Peyer's patch (tissue), 4 donors: Measurements from ENCODE around the gene PET100. TPM values are rescaled to one million over a fixed set of nuclear protein-coding genes. Genes with fewer than 3 reads are reported as not detected.
A peak's percentile ranks its signal among the peaks of the same experiment; 100 is the strongest.

ENCODE experiments used
- DNase-seq, 3 donors: peaks; one replicate each; pipeline ENCODE4 v3.0.0-alpha.2; 2017 to 2019
- H3K27ac ChIP-seq, 4 donors: fragments of 200-600 bp; sonication (generic); one replicate each; pipeline ENCODE4 v1.5.1; 2016 to 2019
- H3K27me3 ChIP-seq, 2 donors: fragments of 200-600 bp; sonication (generic); one replicate each; pipeline ENCODE4 v1.5.1; 2019
- H3K36me3 ChIP-seq, 3 donors: fragments of 200-600 bp; sonication (generic); one replicate each; pipeline ENCODE4 v1.5.1; 2016 to 2019
- H3K4me1 ChIP-seq, 4 donors: fragments of 200-600 bp; sonication (generic); one replicate each; pipeline ENCODE4 v1.5.1; 2016 to 2019
- H3K4me3 ChIP-seq, 4 donors: fragments of 200-600 bp; sonication (generic); 1 replicate in 3 of 4; 2 replicates in 1 of 4; pipeline ENCODE4 v1.5.1; 2016 to 2019; ENCODE audit warnings: mild to moderate bottlenecking in 1 of 4
- H3K9me3 ChIP-seq, 4 donors: fragments of 200-600 bp; sonication (generic); one replicate each; pipeline ENCODE4 v1.5.1; 2016 to 2019; ENCODE audit warnings: mild to moderate bottlenecking in 1 of 4
- CTCF ChIP-seq, 6 experiments: fragments of 450-650 bp in 4 of 6; fragments of 200-600 bp in 2 of 6; sonication (generic) in 1 of 6; IDR thresholded peaks; one replicate each; pipeline ENCODE4 v1.5.1; 2017 to 2019; ENCODE audit warnings: antibody characterized with exemption in 6 of 6, mild to moderate bottlenecking in 3 of 6, moderate library complexity in 1 of 6
- POLR2A ChIP-seq, 2 donors: fragments of 450-650 bp; IDR thresholded peaks; one replicate each; pipeline ENCODE4 v1.5.1; 2017; ENCODE audit warnings: antibody characterized with exemption in 2 of 2, mild to moderate bottlenecking in 2 of 2, moderate library complexity in 2 of 2
- total RNA-seq, 4 donors: library from RNA; depleted of rRNA; stranded (reverse); fragments of >200 nt; gene quantifications; one replicate each; pipeline ENCODE4 v1.1.0, GENCODE V29; 2016

PET100 gene
- total RNA-seq, 4 donors from 2014 or later: 12.6 to 102 (median 14.5) TPM

GRCh38 chr19:7637374-7638256 is 8.0 kb downstream of the PET100 start:
- peaks cover 0 to 17% (median 0%) of the 10 kb centered on the region in 3 donors for H3K36me3 ChIP-seq
- peaks cover 0 to 11% (median 5%) of the 10 kb centered on the region in 4 donors for H3K4me1 ChIP-seq
- peak; percentile 28 to 74 (median 72) for DNase-seq
- H3K4me3 ChIP-seq: peak overlapping the region; percentile 62 to 91 (median 72)
- no peaks in the 10 kb centered on the region for H3K27me3 ChIP-seq
- no peaks in the 10 kb centered on the region for H3K9me3 ChIP-seq
- peak overlapping the region; percentile 84 to 89 (median 88) for H3K27ac ChIP-seq
- TF ChIP-seq CTCF (IDR thresholded peaks at IDR 0.05) (no peak), POLR2A (IDR thresholded peaks at IDR 0.05) (no peak)

- no peak for DNase-seq
- no peak for TF ChIP-seq POLR2A (IDR thresholded peaks at IDR 0.05)
- no peak for TF ChIP-seq CTCF (IDR thresholded peaks at IDR 0.05)
- no peak overlapping the region for H3K4me3 ChIP-seq
- peaks cover 0 to 20% (median 0%) of the 10 kb centered on the region in 3 donors for H3K36me3 ChIP-seq
- no peak overlapping the region for H3K27ac ChIP-seq
- no peaks in the 10 kb centered on the region for H3K9me3 ChIP-seq
- peaks cover 0 to 11% (median 5%) of the 10 kb centered on the region in 4 donors for H3K4me1 ChIP-seq
- no peaks in the 10 kb centered on the region for H3K27me3 ChIP-seq
These were observed 9.3 kb downstream of the PET100 start for GRCh38 chr19:7638802-7639465.

GRCh38 chr19:7639863-7640348 is 10.3 kb downstream of the PET100 start:
- Histone ChIP-seq H3K27ac (no peak overlapping the region), H3K4me1 (peaks cover 0 to 11% (median 5%) of the 10 kb centered on the region in 4 donors), H3K36me3 (peaks cover 0 to 23% (median 0%) of the 10 kb centered on the region in 3 donors), H3K9me3 (no peaks in the 10 kb centered on the region), H3K4me3 (no peak overlapping the region), H3K27me3 (no peaks in the 10 kb centered on the region)
- TF ChIP-seq POLR2A (IDR thresholded peaks at IDR 0.05) (no peak), CTCF (IDR thresholded peaks at IDR 0.05) (no peak)
- DNase-seq: no peak

- Histone ChIP-seq H3K27ac (no peak overlapping the region), H3K4me3 (no peak overlapping the region), H3K36me3 (peaks cover 0 to 27% (median 0%) of the 10 kb centered on the region in 3 donors), H3K27me3 (no peaks in the 10 kb centered on the region), H3K9me3 (no peaks in the 10 kb centered on the region), H3K4me1 (peaks cover 0 to 11% (median 5%) of the 10 kb centered on the region in 4 donors)
- no peak for DNase-seq
- TF ChIP-seq CTCF (IDR thresholded peaks at IDR 0.05) (no peak), POLR2A (IDR thresholded peaks at IDR 0.05) (no peak)
These were observed 11.2 kb downstream of the PET100 start for GRCh38 chr19:7640803-7641202.

- no peak overlapping the region for H3K4me3 ChIP-seq
- no peaks in the 10 kb centered on the region for H3K27me3 ChIP-seq
- H3K27ac ChIP-seq: no peak overlapping the region
- peaks cover 0 to 8% (median 3%) of the 10 kb centered on the region in 4 donors for H3K4me1 ChIP-seq
- TF ChIP-seq POLR2A (IDR thresholded peaks at IDR 0.05): no peak
- no peak for TF ChIP-seq CTCF (IDR thresholded peaks at IDR 0.05)
- peaks cover 0 to 33% (median 0%) of the 10 kb centered on the region in 3 donors for H3K36me3 ChIP-seq
- no peaks in the 10 kb centered on the region for H3K9me3 ChIP-seq
- DNase-seq: no peak
These were observed 12.0 kb downstream of the PET100 start for GRCh38 chr19:7641290-7642276.
